HAP-1 (cell line): ENCODE measurements around the gene TARS1.
"Not testable (repeated sequence)": the region's sequence is repeated elsewhere in the genome, so short reads cannot be mapped to it uniquely, and the experiment has no call there.

Experiments
- DNase-seq, 2 experiments: peaks; one replicate each; pipeline ENCODE4 v3.0.0-alpha.2; 2016 to 2020; ENCODE audit warnings: low spot score in 2 of 2
- H3K27me3 ChIP-seq: fragments of 250-450 bp; sonication (Bioruptor Pico); 2 replicates; pipeline ENCODE4 v1.5.1; 2020; ENCODE audit warnings: low read depth, mild to moderate bottlenecking, moderate library complexity
- H3K36me3 ChIP-seq: fragments of 250-450 bp; sonication (Bioruptor Pico); replicated peaks from 2 replicates; pipeline ENCODE4 v1.5.1; 2020; ENCODE audit warnings: mild to moderate bottlenecking
- H3K4me1 ChIP-seq: fragments of 250-450 bp; sonication (Bioruptor Pico); 2 replicates; pipeline ENCODE4 v1.5.1; 2020; ENCODE audit warnings: mild to moderate bottlenecking
- H3K4me3 ChIP-seq: fragments of 250-450 bp; sonication (Bioruptor Pico); 2 replicates; pipeline ENCODE4 v1.5.1; 2020; ENCODE audit warnings: mild to moderate bottlenecking, moderate library complexity
- H3K9me3 ChIP-seq: fragments of 250-450 bp; sonication (Bioruptor Pico); 2 replicates; pipeline ENCODE4 v1.5.1; 2020; ENCODE audit warnings: mild to moderate bottlenecking, moderate library complexity
- in situ Hi-C: fragments of 300-500 bp; cut with MboI; formaldehyde crosslinking; loops from 3 replicates; pipeline ENCODE4 v1.14.3; 2020; ENCODE audit warnings: low sequenced_read_pairs, inconsistent platforms, mixed read lengths

Gene TARS1

GRCh38 chr5:33513462-33514185 lies 72.9 kb downstream of the TARS1 start:
- H3K9me3 ChIP-seq: no peaks in the 10 kb centered on the region
- H3K27me3 ChIP-seq: no peaks in the 10 kb centered on the region
- in situ Hi-C loops: no loop called here
- H3K36me3 ChIP-seq: no peaks in the 10 kb centered on the region
- no peak overlapping the region for H3K4me3 ChIP-seq
- no peaks in the 10 kb centered on the region for H3K4me1 ChIP-seq
- DNase-seq: no peak

- H3K36me3 ChIP-seq, H3K4me3 ChIP-seq, H3K4me1 ChIP-seq, H3K9me3 ChIP-seq, DNase-seq, in situ Hi-C loops, H3K27me3 ChIP-seq: not testable (repeated sequence)
These were observed 74.6 kb downstream of the TARS1 start for GRCh38 chr5:33515366-33515765.

GRCh38 chr5:33516421-33516820 lies 75.7 kb downstream of the TARS1 start:
- H3K4me1 ChIP-seq: no peaks in the 10 kb centered on the region
- in situ Hi-C loops: no loop called here

More at GRCh38 chr5:33516421-33516820, 75.7 kb downstream of the TARS1 start:
- H3K27me3 ChIP-seq: no peaks in the 10 kb centered on the region
- no peak overlapping the region for H3K4me3 ChIP-seq
- no peak for DNase-seq
- no peaks in the 10 kb centered on the region for H3K9me3 ChIP-seq
- H3K36me3 ChIP-seq: no peaks in the 10 kb centered on the region
